A549 (cell line): Measurements from ENCODE around the gene PARD3B. TPM values are rescaled to one million over a fixed set of nuclear protein-coding genes. Genes with fewer than 3 reads are reported as not detected.

Source experiments
- ATAC-seq, 2 experiments: fragments of 200-7000 bp in 1 of 2; fragments of >200 bp in 1 of 2; cut with Nextera tagmentation in 1 of 2; cut with Tn5 transposase in 1 of 2; 3 replicates each; pipeline versions ENCODE4 v1.8.0 to v1.9.1; 2018 to 2020; ENCODE audit warnings: mild to moderate bottlenecking in 1 of 2, moderate library complexity in 1 of 2
- CTCF ChIA-PET: fragments of 300-600 bp; sonication (Branson Sonifier 250); formaldehyde crosslinking; extraction: SDS; loops from one replicate; lab custom pipeline; 2021; ENCODE audit warnings: antibody characterized with exemption, inconsistent platforms; lab: Yijun Ruan, JAX
- POLR2A ChIA-PET: fragments of 350-600 bp; formaldehyde crosslinking; extraction: SDS; loops from one replicate; lab custom pipeline; 2021; ENCODE audit warnings: antibody characterized with exemption, inconsistent platforms; lab: Yijun Ruan, JAX
- DNase-seq, 2 experiments: peaks; one replicate each; pipeline versions ENCODE4 v3.0.0 to v3.0.0-alpha.2; 2011 to 2016; ENCODE audit warnings: low read depth in 1 of 2, low spot score in 1 of 2
- FAIRE-seq: peaks from 2 replicates; lab custom pipeline; 2011; peaks lifted over from hg19 to GRCh38; lab: Jason Lieb, UNC
- H3K27ac ChIP-seq, 2 experiments: fragments of >200 bp; sonication (Bioruptor Twin); formaldehyde crosslinking; 3 replicates each; pipeline ENCODE4 v1.5.1; 2016 to 2017
- H3K4me1 ChIP-seq: fragments of >200 bp; sonication (Bioruptor Twin); formaldehyde crosslinking; 3 replicates; pipeline ENCODE4 v1.6.1; 2016
- H3K4me2 ChIP-seq: fragments of >200 bp; sonication (Bioruptor Twin); formaldehyde crosslinking; 3 replicates; pipeline ENCODE4 v1.6.1; 2016
- H3K4me3 ChIP-seq: fragments of >200 bp; sonication (Bioruptor Twin); formaldehyde crosslinking; 3 replicates; pipeline ENCODE4 v1.5.1; 2016
- H3K9me3 ChIP-seq: fragments of >200 bp; sonication (Bioruptor Twin); formaldehyde crosslinking; 3 replicates; pipeline ENCODE4 v1.6.1; 2016
- CBX2 ChIP-seq: fragments of 200-600 bp; sonication (generic); IDR thresholded peaks from 2 replicates; pipeline ENCODE4 v1.6.1; 2016; ENCODE audit warnings: low read depth, mild to moderate bottlenecking, borderline replicate concordance
- CBX8 ChIP-seq: fragments of 200-600 bp; sonication (generic); IDR thresholded peaks from 2 replicates; pipeline ENCODE4 v1.6.1; 2016
- CEBPB ChIP-seq, 2 experiments: fragments of >200 bp in 1 of 2; sonication (Bioruptor Twin) in 1 of 2; formaldehyde crosslinking in 1 of 2; IDR thresholded peaks; 2 replicates each; pipeline ENCODE4 v1.6.1; 2012 to 2016
- CHD2 ChIP-seq: fragments of 150-350 bp; IDR thresholded peaks from 2 replicates; pipeline ENCODE4 v1.6.1; 2014; ENCODE audit warnings: low read length; ENCODE audit not compliant: partially characterized antibody
- EP300 ChIP-seq, 2 experiments: fragments of >200 bp; sonication (Bioruptor Twin); formaldehyde crosslinking; IDR thresholded peaks; 2 replicates in 1 of 2; 3 replicates in 1 of 2; pipeline ENCODE4 v1.6.1; 2016 to 2017
- ESRRA ChIP-seq: fragments of 150-350 bp; IDR thresholded peaks from 2 replicates; pipeline ENCODE4 v1.6.1; 2014; ENCODE audit warnings: mild to moderate bottlenecking, low read length, borderline replicate concordance
- GATA3 ChIP-seq: IDR thresholded peaks from 2 replicates; pipeline ENCODE4 v1.6.1; 2012; ENCODE audit warnings: borderline replicate concordance
- HOXA7 ChIP-seq: fragments of 250-450 bp; sonication (Bioruptor Pico); IDR thresholded peaks from 2 replicates; pipeline ENCODE4 v1.5.0; 2020; ENCODE audit warnings: mild to moderate bottlenecking, moderate library complexity
- JUN ChIP-seq, 2 experiments: fragments of >200 bp; sonication (Bioruptor Twin); formaldehyde crosslinking; IDR thresholded peaks; 2 replicates in 1 of 2; 3 replicates in 1 of 2; pipeline ENCODE4 v1.6.1; 2016 to 2017
- JUNB ChIP-seq: fragments of >200 bp; sonication (Bioruptor Twin); formaldehyde crosslinking; IDR thresholded peaks from 2 replicates; pipeline ENCODE4 v1.6.1; 2016
- KDM1A ChIP-seq: fragments of 200-600 bp; sonication (generic); IDR thresholded peaks from 2 replicates; pipeline ENCODE4 v1.6.1; 2016; ENCODE audit warnings: low read depth, mild to moderate bottlenecking
- KDM5A ChIP-seq: fragments of 200-600 bp; sonication (generic); IDR thresholded peaks from 2 replicates; pipeline ENCODE4 v1.6.1; 2016; ENCODE audit warnings: antibody characterized with exemption, mild to moderate bottlenecking
- NR3C1 ChIP-seq: fragments of >200 bp; sonication (Bioruptor Twin); formaldehyde crosslinking; IDR thresholded peaks from 3 replicates; pipeline ENCODE4 v1.6.1; 2017
- POLR2AphosphoS2 ChIP-seq: conservative IDR thresholded peaks from 2 replicates; pipeline ENCODE4 v1.6.1; 2012; ENCODE audit warnings: low read length, improper control_type of control experiment, inconsistent platforms
- RAD21 ChIP-seq, 2 experiments: fragments of >200 bp in 1 of 2; sonication (Bioruptor Twin) in 1 of 2; formaldehyde crosslinking in 1 of 2; IDR thresholded peaks in 1 of 2; conservative IDR thresholded peaks in 1 of 2; 2 replicates in 1 of 2; 3 replicates in 1 of 2; pipeline ENCODE4 v1.6.1; 2012 to 2018; ENCODE audit warnings: inconsistent platforms in 1 of 2
- SREBF2 ChIP-seq: fragments of 450-650 bp; IDR thresholded peaks from 2 replicates; pipeline ENCODE4 v1.6.1; 2014; ENCODE audit warnings: mild to moderate bottlenecking, moderate library complexity
- TP53 ChIP-seq: fragments of 250-450 bp; sonication (Bioruptor Pico); IDR thresholded peaks from 2 replicates; pipeline ENCODE4 v1.5.0; 2021; ENCODE audit warnings: mild to moderate bottlenecking, moderate library complexity
- ZC3H11A ChIP-seq: fragments of 450-650 bp; IDR thresholded peaks from 2 replicates; pipeline ENCODE4 v1.6.1; 2014; ENCODE audit warnings: antibody characterized with exemption, mild to moderate bottlenecking
- ZNF302 ChIP-seq: fragments of 250-450 bp; sonication (Bioruptor Pico); IDR thresholded peaks from 2 replicates; pipeline ENCODE4 v1.9.0; 2021; ENCODE audit warnings: inconsistent platforms, mild to moderate bottlenecking, moderate library complexity
- WGBS: methylation state at CpG from one replicate; pipeline ENCODE4 v1.1.6; 2017; ENCODE audit errors: missing lambda C conversion rate; 5-methylcytosine and 5-hydroxymethylcytosine counted together
- polyA plus RNA-seq, 4 experiments: library from polyadenylated mRNA; depleted of rRNA in 3 of 4; stranded (reverse); fragments of >200 nt; fragmentation: RNase III in 1 of 4; extraction: RNeasy Plus Mini Kit Qiagen cat#74134 plus additional on column Dnase treatment in 1 of 4; gene quantifications; 2 replicates in 3 of 4; 3 replicates in 1 of 4; pipeline ENCODE4 v1.2.3, GENCODE V29; 2011 to 2017
- TF ChIP-seq, protein P1 (sequence below): fragments of >200 bp; sonication (Bioruptor Twin); formaldehyde crosslinking; IDR thresholded peaks from 3 replicates; pipeline ENCODE4 v1.6.1; 2016
- TF ChIP-seq, protein P2 (sequence below): fragments of 450-650 bp; IDR thresholded peaks from 2 replicates; pipeline ENCODE4 v1.6.1; 2014; ENCODE audit warnings: antibody characterized with exemption
- TF ChIP-seq, protein P3 (sequence below): fragments of >200 bp; sonication (Bioruptor Twin); formaldehyde crosslinking; IDR thresholded peaks from 3 replicates; pipeline ENCODE4 v1.5.1; 2016
- TF ChIP-seq, protein P4 (sequence below): fragments of 200-600 bp; sonication (generic); IDR thresholded peaks from 2 replicates; pipeline ENCODE4 v1.6.1; 2016; ENCODE audit warnings: antibody characterized with exemption, mild to moderate bottlenecking, moderate library complexity
- TF ChIP-seq, protein P5 (sequence below): IDR thresholded peaks from 2 replicates; pipeline ENCODE4 v1.6.1; 2012
- TF ChIP-seq, protein P6 (sequence below): IDR thresholded peaks from 2 replicates; pipeline ENCODE4 v1.6.1; 2012

The PARD3B gene
- polyA plus RNA-seq, 2 of the 4 experiments (the other 2 are of a cell fraction), result 1.2 to 2.4 TPM

DNA sequence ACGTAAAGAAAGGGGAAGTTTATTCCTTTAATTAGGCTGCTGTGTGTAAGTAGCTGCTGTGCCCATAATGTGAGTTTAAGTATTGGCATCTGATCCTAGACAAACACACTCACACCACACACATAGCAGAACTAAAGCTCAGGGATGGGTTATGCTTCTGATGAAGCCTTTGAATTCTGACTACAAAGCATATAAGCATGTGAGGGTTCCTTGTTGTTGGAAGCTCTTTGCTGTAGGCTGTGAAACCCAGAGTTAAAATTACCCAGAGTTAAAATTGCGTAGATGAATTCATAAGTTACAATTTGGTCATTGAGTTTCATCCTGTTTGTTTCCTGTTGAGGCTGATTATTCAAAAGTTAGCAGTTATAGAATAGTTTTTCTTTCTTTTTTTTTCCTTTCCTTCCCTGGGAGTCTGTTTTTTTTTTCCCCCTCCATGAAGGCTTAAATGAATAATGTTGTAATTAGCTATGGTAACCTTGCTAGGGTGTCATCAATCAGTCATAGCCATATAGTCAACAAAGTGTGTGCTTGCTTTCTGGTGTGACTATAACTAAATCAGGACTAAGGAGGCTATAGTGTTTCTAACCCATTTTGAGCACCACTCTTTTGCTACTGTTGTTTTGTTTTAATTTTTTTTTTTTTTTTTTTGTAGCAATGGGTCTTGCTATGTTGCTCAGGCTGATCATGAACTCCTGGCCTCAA lies 426.1 kb downstream of the PARD3B start:
- Histone ChIP-seq H3K9me3 (no peaks in the 10 kb centered on the region), H3K4me2 (no peak overlapping the region)
- ATAC-seq, result no peak
- POLR2A ChIA-PET, result no interaction called here
- TF ChIP-seq, protein P1, sequence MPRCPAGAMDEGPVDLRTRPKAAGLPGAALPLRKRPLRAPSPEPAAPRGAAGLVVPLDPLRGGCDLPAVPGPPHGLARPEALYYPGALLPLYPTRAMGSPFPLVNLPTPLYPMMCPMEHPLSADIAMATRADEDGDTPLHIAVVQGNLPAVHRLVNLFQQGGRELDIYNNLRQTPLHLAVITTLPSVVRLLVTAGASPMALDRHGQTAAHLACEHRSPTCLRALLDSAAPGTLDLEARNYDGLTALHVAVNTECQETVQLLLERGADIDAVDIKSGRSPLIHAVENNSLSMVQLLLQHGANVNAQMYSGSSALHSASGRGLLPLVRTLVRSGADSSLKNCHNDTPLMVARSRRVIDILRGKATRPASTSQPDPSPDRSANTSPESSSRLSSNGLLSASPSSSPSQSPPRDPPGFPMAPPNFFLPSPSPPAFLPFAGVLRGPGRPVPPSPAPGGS, result no peak
- TF ChIP-seq SREBF2 (no peak), NR3C1 (no peak), GATA3 (no peak), ESRRA (no peak), KDM5A (no peak), JUNB (no peak), RAD21 (conservative IDR thresholded peaks at IDR 0.05 in 1 of 2, IDR thresholded peaks at IDR 0.05 in 1 of 2) (no peak), CBX8 (no peak), POLR2AphosphoS2 (no peak), TP53 (CRISPR knock-in tag) (no peak), ZC3H11A (no peak), ZNF302 (CRISPR knock-in tag) (no peak), HOXA7 (CRISPR knock-in tag) (no peak), CHD2 (no peak), JUN (IDR thresholded peaks at IDR 0.05) (no peak)
- TF ChIP-seq, protein P2, sequence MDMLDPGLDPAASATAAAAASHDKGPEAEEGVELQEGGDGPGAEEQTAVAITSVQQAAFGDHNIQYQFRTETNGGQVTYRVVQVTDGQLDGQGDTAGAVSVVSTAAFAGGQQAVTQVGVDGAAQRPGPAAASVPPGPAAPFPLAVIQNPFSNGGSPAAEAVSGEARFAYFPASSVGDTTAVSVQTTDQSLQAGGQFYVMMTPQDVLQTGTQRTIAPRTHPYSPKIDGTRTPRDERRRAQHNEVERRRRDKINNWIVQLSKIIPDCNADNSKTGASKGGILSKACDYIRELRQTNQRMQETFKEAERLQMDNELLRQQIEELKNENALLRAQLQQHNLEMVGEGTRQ, result no peak
- TF ChIP-seq, protein P3, sequence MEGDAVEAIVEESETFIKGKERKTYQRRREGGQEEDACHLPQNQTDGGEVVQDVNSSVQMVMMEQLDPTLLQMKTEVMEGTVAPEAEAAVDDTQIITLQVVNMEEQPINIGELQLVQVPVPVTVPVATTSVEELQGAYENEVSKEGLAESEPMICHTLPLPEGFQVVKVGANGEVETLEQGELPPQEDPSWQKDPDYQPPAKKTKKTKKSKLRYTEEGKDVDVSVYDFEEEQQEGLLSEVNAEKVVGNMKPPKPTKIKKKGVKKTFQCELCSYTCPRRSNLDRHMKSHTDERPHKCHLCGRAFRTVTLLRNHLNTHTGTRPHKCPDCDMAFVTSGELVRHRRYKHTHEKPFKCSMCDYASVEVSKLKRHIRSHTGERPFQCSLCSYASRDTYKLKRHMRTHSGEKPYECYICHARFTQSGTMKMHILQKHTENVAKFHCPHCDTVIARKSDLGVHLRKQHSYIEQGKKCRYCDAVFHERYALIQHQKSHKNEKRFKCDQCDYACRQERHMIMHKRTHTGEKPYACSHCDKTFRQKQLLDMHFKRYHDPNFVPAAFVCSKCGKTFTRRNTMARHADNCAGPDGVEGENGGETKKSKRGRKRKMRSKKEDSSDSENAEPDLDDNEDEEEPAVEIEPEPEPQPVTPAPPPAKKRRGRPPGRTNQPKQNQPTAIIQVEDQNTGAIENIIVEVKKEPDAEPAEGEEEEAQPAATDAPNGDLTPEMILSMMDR, result no peak
- TF ChIP-seq, all 56 proteins: peak for 0
- WGBS, result 71% methylated on average over 2 of the region's 2 CpGs
- H3K4me3 ChIP-seq, result no peak overlapping the region
- DNase-seq (no peak), FAIRE-seq (no peak)
- no peak overlapping the region for H3K27ac ChIP-seq
- CTCF ChIA-PET, result interaction anchor here (0.7 kb wide), 1 partner anchor 37 kb away, joined by 4 read pairs; no protein-coding TSS in a partner anchor
- H3K4me1 ChIP-seq, result no peaks in the 10 kb centered on the region

DNA sequence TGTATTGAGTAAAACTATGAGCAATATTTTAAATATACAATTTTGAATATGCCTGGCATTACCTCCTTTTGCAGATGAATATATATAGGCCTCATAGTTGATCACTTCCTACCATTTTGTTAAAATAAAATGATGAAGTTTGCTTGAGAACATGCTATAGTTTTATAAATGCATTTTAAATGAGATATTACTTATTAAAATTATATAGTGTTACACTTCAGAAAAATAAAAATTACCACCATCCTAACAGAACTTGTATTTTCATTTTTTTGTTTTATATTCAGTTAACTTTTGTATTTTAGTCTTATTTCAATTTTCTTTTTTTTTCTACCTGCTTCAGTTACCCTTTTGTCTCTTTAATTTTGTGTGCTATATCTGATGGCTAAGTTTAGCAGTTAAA lies 426.9 kb downstream of the PARD3B start:
- Histone ChIP-seq H3K27ac (no peak overlapping the region), H3K9me3 (no peaks in the 10 kb centered on the region), H3K4me3 (no peak overlapping the region), H3K4me1 (no peaks in the 10 kb centered on the region), H3K4me2 (no peak overlapping the region)
- ChIA-PET CTCF (no interaction called here), POLR2A (no interaction called here)
- FAIRE-seq (no peak), ATAC-seq (no peak), DNase-seq (no peak)
- TF ChIP-seq RAD21 (conservative IDR thresholded peaks at IDR 0.05 in 1 of 2, IDR thresholded peaks at IDR 0.05 in 1 of 2) (no peak), EP300 (IDR thresholded peaks at IDR 0.05) (no peak), KDM5A (no peak), CEBPB (IDR thresholded peaks at IDR 0.05) (no peak), CBX8 (no peak), ESRRA (no peak), CBX2 (no peak), KDM1A (no peak)
- TF ChIP-seq, protein P4, sequence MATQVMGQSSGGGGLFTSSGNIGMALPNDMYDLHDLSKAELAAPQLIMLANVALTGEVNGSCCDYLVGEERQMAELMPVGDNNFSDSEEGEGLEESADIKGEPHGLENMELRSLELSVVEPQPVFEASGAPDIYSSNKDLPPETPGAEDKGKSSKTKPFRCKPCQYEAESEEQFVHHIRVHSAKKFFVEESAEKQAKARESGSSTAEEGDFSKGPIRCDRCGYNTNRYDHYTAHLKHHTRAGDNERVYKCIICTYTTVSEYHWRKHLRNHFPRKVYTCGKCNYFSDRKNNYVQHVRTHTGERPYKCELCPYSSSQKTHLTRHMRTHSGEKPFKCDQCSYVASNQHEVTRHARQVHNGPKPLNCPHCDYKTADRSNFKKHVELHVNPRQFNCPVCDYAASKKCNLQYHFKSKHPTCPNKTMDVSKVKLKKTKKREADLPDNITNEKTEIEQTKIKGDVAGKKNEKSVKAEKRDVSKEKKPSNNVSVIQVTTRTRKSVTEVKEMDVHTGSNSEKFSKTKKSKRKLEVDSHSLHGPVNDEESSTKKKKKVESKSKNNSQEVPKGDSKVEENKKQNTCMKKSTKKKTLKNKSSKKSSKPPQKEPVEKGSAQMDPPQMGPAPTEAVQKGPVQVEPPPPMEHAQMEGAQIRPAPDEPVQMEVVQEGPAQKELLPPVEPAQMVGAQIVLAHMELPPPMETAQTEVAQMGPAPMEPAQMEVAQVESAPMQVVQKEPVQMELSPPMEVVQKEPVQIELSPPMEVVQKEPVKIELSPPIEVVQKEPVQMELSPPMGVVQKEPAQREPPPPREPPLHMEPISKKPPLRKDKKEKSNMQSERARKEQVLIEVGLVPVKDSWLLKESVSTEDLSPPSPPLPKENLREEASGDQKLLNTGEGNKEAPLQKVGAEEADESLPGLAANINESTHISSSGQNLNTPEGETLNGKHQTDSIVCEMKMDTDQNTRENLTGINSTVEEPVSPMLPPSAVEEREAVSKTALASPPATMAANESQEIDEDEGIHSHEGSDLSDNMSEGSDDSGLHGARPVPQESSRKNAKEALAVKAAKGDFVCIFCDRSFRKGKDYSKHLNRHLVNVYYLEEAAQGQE, result no peak
- TF ChIP-seq, protein P5, sequence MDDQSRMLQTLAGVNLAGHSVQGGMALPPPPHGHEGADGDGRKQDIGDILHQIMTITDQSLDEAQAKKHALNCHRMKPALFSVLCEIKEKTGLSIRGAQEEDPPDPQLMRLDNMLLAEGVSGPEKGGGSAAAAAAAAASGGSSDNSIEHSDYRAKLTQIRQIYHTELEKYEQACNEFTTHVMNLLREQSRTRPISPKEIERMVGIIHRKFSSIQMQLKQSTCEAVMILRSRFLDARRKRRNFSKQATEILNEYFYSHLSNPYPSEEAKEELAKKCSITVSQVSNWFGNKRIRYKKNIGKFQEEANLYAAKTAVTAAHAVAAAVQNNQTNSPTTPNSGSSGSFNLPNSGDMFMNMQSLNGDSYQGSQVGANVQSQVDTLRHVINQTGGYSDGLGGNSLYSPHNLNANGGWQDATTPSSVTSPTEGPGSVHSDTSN, result no peak
- TF ChIP-seq, protein P6, sequence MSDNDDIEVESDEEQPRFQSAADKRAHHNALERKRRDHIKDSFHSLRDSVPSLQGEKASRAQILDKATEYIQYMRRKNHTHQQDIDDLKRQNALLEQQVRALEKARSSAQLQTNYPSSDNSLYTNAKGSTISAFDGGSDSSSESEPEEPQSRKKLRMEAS, result no peak
- TF ChIP-seq, protein P1, result no peak
